Activated CD4-positive, alpha-beta T cell treated with anti-CD3 and anti-CD28 coated beads for 1 hour (primary cell): ENCODE measurements around the gene VOPP1.

ENCODE experiments used
- DNase-seq: peaks from one replicate; pipeline ENCODE4 v3.0.0-alpha.2; 2020

Gene VOPP1

GRCh38 chr7:55463686-55464262 lies 108.5 kb downstream of the VOPP1 start:
- DNase-seq: no peak

- no peak for DNase-seq
Measured at GRCh38 chr7:55458351-55458750, 114.0 kb downstream of the VOPP1 start.

- no peak for DNase-seq
Measured at GRCh38 chr7:55457801-55458200, 114.5 kb downstream of the VOPP1 start.

- no peak for DNase-seq
Measured at GRCh38 chr7:55452971-55453370, 119.3 kb downstream of the VOPP1 start.

- DNase-seq: no peak
Measured at GRCh38 chr7:55449992-55450535, 122.2 kb downstream of the VOPP1 start.

- DNase-seq: no peak
Measured at GRCh38 chr7:55449205-55449991, 122.9 kb downstream of the VOPP1 start.

GRCh38 chr7:55448526-55448925 lies 123.8 kb downstream of the VOPP1 start:
- no peak for DNase-seq

- DNase-seq: no peak
Measured at GRCh38 chr7:55444786-55445185, 127.5 kb downstream of the VOPP1 start.

GRCh38 chr7:55441774-55442522 lies 130.4 kb downstream of the VOPP1 start:
- DNase-seq: no peak

GRCh38 chr7:55441002-55441401 lies 131.3 kb downstream of the VOPP1 start:
- DNase-seq: no peak

GRCh38 chr7:55440040-55440690 lies 132.1 kb downstream of the VOPP1 start:
- DNase-seq: no peak

GRCh38 chr7:55439627-55440026 lies 132.7 kb downstream of the VOPP1 start:
- no peak for DNase-seq

GRCh38 chr7:55438757-55439525 lies 133.4 kb downstream of the VOPP1 start:
- DNase-seq: no peak

GRCh38 chr7:55438085-55438756 lies 134.1 kb downstream of the VOPP1 start:
- no peak for DNase-seq

GRCh38 chr7:55437375-55437774 lies 134.9 kb downstream of the VOPP1 start:
- no peak for DNase-seq

- DNase-seq: no peak
Measured at GRCh38 chr7:55436457-55436856, 135.8 kb downstream of the VOPP1 start.

- no peak for DNase-seq
Measured at GRCh38 chr7:55435466-55435865, 136.8 kb downstream of the VOPP1 start.

- DNase-seq: no peak
Measured at GRCh38 chr7:55432939-55433784, 139.1 kb downstream of the VOPP1 start.

GRCh38 chr7:55432506-55432905 lies 139.8 kb downstream of the VOPP1 start:
- no peak for DNase-seq

- no peak for DNase-seq
Measured at GRCh38 chr7:55431898-55432297, 140.4 kb downstream of the VOPP1 start.
